Kasumi-1 (cell line): ENCODE measurements around the gene PROSER3.
A peak's percentile ranks its signal among the peaks of the same experiment; 100 is the strongest.

Experiments
- DNase-seq, 2 experiments: peaks; one replicate each; lab custom pipeline; 2025; lab: John Stamatoyannopoulos, UW

Gene PROSER3

GRCh38 chr19:35775298-35776101 is 17.5 kb downstream of the PROSER3 start, which contains the start of gene ARHGAP33:
Gene ARHGAP33, plus strand, starts transcription at chr19:35775564. Its CDS starts 95 bp downstream, at chr19:35775659.
- DNase-seq: peak; percentile 91 to 95

DNA sequence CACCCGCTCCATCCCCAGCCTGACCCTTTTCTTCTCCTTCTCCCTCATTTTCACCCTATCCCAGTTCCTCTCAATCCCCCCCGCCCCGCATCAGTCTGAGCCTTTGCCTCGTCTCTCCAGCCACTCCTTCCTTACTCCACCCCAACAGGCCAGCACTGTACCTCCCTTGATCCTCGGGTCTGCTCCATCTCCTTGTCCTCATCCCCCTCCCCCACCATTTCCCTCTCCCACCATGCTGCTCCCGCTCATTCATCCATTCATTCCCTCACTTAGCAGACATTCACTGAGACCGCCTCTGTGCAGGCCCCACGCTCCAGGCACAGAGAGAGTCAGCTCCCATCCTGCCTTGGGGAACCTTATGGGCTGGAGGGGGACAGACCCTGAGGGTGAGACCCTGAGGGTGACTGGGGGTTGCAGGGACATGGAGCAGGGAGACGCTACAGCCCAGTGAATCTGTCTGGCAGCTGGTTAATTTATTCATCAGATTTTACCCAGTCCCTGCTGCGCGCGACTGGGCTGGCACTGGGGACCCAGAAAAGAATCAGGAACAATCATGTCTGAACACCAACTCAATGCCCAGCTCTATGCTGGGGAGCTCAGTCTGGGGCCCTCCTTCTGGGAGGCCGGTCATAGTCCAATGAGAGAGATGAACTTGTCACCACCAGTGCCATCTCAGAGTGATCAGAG is 18.3 kb downstream of the PROSER3 start:
- no peak for DNase-seq

DNA sequence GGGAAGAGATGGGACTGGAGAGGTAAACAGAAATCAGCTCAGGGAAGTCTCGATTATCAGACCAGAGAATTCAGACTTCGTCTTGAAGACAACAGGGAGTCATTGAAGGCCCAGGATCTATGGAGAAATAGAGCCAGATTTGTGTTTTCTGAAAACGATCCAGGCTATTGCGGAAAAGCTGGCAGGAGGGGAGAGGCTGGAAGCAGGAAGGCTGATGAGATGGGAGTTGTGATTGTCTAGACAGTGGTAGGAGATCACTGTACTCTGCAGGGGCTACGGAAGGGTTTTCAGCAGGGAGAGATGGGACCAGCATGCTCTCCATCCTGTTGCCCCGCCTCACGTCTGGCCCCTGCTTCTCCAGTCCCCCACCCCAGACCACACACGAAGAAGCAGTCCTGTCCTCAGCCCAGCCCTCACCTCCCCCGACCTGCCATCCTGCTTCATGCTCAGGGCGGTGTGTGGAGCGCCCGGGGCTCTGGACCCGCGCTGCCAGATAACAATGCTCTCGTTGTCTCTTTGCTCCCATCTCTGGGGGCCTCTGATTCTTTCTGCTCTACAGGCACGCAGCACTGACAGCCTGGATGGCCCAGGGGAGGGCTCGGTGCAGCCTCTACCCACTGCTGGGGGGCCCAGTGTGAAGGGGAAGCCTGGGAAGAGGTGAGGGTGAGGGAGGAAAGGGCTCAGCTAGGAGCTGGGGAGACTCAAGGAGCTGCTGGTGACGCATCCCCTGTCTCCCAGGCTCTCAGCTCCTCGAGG is 19.3 kb downstream of the PROSER3 start:
- DNase-seq: no peak

GRCh38 chr19:35777961-35778360 is 20.0 kb downstream of the PROSER3 start:
- no peak for DNase-seq

GRCh38 chr19:35779033-35779432 is 21.1 kb downstream of the PROSER3 start:
- no peak for DNase-seq

DNA sequence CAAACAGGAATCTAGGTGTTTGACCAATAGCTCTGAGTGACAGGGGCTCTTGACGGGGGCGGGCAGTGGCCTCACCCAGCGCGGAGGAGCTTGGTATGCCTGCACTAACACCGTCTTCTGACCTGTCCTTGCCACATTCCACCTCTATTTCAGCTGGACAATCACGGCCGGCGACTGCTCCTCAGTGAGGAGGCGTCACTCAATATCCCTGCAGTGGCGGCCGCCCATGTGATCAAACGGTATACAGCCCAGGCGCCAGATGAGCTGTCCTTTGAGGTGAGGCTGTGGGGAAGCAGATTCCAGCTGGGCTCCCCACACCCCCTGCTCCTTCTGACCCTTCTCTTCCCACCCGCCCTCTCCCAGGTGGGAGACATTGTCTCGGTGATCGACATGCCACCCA is 22.1 kb downstream of the PROSER3 start:
- no peak for DNase-seq

DNA sequence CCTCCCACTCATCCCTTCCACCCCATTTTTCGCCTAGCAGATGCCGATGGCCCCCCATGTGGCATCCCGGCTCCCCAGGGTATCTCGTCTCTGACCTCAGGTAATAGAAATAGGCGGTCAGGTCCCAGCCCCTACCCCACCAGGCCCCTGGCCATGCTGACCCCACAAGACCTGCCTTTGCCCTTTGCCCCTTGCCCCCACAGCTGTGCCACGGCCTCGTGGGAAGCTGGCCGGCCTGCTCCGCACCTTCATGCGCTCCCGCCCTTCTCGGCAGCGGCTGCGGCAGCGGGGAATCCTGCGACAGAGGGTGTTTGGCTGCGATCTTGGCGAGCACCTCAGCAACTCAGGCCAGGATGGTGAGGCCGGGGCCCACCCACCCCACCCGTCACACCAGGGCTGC is 22.7 kb downstream of the PROSER3 start:
- DNase-seq: no peak

DNA sequence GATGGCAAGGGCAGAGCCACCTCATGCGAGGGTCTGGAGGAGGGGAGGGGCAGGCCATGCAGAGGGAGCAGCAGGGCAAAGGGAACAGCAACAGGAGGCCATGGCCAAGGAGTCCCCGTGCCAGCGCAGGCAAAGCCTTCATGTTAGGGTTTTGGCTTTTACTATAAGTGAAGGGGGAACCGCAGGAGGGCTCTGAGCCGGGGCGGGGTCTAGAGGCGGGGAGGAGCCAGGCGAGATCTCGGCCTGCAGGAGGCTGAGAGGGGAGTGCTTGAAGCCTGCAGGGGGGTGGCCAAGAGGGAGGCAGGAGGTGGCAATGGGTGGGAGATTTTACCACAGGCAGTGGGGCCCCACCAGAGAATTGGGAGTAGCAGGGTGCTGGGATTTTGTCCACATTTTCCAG is 23.7 kb downstream of the PROSER3 start:
- DNase-seq: no peak

DNA sequence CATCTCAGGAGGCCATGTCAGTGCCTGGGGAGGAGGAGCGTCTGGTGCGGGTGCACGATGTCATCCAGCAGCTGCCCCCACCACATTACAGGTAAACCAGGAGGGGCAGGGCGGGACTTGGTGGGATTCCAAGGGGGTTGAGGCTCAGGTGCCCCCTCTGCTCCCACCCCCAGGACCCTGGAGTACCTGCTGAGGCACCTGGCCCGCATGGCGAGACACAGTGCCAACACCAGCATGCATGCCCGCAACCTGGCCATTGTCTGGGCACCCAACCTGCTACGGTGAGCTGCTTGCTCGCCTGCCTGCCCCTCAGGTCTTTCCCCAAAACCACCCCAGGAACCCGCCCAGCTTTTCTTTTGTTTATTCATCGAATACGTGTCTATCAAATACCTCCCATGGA is 24.6 kb downstream of the PROSER3 start:
- DNase-seq: no peak

- no peak for DNase-seq
Observed at GRCh38 chr19:35783469-35784434, 25.8 kb downstream of the PROSER3 start.

- no peak for DNase-seq
Observed at GRCh38 chr19:35784503-35785338, 26.7 kb downstream of the PROSER3 start.

DNA sequence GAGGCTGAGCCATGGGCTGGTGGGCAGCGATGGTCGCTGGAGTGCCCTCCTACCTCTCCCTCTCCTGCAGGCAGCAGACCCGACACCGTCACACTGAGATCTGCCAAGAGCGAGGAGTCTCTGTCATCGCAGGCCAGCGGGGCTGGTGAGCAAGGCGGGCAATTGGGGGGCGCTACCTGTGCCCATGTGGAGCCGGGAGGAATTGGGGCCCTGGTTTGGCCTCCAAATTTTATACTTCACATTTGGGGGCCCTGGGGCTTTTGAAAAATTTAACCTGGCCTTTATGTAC is 27.3 kb downstream of the PROSER3 start:
- DNase-seq: no peak

DNA sequence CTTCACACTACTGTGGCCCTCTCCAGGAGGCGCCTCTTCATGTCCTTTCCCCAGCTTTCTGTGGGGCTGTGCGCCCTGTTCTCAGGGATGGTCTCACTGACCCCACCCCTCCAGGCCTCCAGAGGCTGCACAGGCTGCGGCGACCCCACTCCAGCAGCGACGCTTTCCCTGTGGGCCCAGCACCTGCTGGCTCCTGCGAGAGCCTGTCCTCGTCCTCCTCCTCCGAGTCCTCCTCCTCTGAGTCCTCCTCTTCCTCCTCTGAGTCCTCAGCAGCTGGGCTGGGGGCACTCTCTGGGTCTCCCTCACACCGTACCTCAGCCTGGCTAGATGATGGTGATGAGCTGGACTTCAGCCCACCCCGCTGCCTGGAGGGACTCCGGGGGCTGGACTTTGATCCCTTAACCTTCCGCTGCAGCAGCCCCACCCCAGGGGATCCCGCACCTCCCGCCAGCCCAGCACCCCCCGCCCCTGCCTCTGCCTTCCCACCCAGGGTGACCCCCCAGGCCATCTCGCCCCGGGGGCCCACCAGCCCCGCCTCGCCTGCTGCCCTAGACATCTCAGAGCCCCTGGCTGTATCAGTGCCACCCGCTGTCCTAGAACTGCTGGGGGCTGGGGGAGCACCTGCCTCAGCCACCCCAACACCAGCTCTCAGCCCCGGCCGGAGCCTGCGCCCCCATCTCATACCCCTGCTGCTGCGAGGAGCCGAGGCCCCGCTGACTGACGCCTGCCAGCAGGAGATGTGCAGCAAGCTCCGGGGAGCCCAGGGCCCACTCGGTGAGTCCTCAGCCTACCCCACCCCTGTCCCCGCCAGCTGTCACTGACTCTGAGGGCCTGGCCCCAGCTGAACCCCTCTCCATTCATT is 28.6 kb downstream of the PROSER3 start:
- DNase-seq: no peak

DNA sequence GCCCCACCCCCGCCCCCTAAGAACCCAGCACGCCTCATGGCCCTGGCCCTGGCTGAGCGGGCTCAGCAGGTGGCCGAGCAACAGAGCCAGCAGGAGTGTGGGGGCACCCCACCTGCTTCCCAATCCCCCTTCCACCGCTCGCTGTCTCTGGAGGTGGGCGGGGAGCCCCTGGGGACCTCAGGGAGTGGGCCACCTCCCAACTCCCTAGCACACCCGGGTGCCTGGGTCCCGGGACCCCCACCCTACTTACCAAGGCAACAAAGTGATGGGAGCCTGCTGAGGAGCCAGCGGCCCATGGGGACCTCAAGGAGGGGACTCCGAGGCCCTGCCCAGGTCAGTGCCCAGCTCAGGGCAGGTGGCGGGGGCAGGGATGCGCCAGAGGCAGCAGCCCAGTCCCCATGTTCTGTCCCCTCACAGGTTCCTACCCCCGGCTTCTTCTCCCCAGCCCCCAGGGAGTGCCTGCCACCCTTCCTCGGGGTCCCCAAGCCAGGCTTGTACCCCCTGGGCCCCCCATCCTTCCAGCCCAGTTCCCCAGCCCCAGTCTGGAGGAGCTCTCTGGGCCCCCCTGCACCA is 29.3 kb downstream of the PROSER3 start:
- DNase-seq: no peak

- DNase-seq: no peak
Observed at GRCh38 chr19:35788205-35788960, 30.4 kb downstream of the PROSER3 start.

DNA sequence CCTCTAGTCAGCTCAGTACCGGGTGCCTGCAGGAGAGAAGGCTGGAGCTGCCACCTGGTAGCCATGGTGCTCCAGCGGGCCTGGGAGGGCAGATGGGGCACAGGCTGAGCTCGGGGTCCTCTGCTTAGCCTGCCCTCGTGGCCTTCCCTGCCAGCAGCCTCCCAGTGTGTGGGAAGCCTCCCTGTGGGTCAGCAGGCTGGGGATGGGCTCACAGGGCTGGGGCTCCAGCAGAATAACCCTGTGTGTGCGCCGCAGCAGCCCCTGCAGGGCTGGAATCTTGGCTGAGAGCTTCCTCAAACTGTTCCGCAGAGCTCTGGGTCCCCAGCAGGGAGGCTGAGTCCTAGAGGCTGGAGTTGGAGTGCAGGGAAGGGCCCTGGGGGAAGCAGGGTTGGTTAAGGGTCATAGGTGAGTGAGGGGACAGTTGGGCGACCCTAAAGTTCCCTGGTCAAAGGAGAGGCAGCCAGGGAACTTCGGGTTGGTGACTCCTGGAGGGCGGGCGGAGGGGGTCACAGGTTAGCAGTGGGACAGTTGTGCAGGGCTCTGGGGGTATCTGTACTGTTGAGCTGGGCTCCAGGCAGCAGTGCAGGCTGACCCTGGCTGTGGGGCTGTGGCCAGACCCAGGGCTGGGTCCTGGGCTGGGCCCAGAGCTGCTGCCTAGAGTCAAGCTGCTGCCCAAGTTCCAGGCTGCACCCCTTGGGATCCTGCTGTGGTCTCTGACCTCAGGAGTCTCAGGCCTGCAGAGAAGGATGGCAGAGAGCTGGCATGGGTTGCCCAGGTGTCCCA is 31.4 kb downstream of the PROSER3 start:
- DNase-seq: no peak

DNA sequence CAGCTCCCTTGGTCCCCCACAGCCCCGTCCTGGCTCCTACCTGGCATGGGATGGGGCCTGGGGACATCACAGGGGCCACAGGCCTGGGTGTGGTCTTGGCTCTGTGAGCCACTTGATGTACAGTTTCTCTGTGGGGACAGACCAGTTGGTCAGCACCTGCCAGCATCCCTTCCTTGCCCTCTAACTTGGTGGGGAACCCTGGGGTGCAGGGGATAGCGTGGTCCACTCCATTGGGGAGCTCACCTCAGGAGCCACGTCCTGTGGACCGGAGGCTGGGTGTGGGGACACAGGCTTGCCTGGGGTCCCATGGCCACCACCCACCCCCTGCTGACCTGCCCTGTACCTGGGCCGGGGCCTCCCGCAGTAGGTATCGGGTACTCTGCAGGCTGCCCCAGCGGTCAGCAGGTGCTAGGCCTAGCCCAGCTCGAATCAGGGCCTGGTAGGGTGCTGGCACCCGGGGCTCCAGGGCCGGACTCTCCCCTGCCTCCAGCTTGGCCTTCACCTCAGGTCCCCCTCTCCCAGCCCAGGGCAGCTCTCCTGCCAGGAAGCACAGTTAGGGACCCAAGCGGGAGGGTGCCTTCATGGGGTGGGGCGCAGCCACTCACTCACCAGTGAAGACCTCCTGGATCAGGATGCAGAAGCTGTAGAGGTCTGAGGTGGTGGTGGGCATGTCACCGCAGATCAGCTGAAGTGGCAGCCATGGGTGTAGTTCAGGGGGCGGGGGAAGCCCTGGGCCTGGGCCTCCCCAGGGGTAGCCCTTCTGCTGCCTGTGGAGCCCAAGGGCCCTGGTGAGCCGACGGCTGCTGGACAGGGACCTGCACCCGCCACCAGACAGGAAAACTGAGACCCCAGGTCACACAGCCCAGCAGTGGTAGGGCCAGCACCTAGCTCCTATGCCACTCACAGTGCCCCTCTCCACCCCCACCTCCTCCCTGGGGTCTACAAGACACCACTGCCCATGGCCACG is 32.3 kb downstream of the PROSER3 start:
- DNase-seq: no peak
